Fibroblast of lung (primary cell): Measurements from ENCODE around the gene RBM4B. TPM values are rescaled to one million over a fixed set of nuclear protein-coding genes. Genes with fewer than 3 reads are reported as not detected.

ENCODE experiments used
- DNase-seq, 2 donors: peaks; one replicate each; pipeline versions ENCODE4 v3.0.0 to v3.0.0-alpha.2; 2010; ENCODE audit warnings: low read depth in 2 of 2
- H2AFZ ChIP-seq: 2 replicates; pipeline ENCODE4 v1.5.1; 2012; ENCODE audit warnings: low read length, control low read depth, inconsistent platforms
- H3K27ac ChIP-seq: 2 replicates; pipeline ENCODE4 v1.5.1; 2011; ENCODE audit warnings: low read length, control low read depth; ENCODE audit not compliant: insufficient read depth
- H3K27me3 ChIP-seq: 2 replicates; pipeline ENCODE4 v1.5.1; 2011; ENCODE audit warnings: mild to moderate bottlenecking, low read length; ENCODE audit not compliant: control insufficient read depth, insufficient read depth
- H3K36me3 ChIP-seq: 2 replicates; pipeline ENCODE4 v1.5.1; 2011; ENCODE audit warnings: low read length; ENCODE audit not compliant: control insufficient read depth, insufficient read depth
- H3K4me1 ChIP-seq: 2 replicates; pipeline ENCODE4 v1.5.1; 2011; ENCODE audit warnings: low read length; ENCODE audit not compliant: control insufficient read depth, insufficient read depth; ENCODE audit errors: extremely low read depth
- H3K4me2 ChIP-seq: 2 replicates; pipeline ENCODE4 v1.5.1; 2011; ENCODE audit warnings: low read length, control low read depth; ENCODE audit not compliant: insufficient read depth; ENCODE audit errors: extremely low read depth
- H3K4me3 ChIP-seq, 4 experiments: fragments of 200-600 bp in 1 of 4; sonication (generic) in 1 of 4; replicated peaks in 1 of 4; 2 replicates each; pipeline ENCODE4 v1.5.1; 2011 to 2016; ENCODE audit warnings: low read length in 4 of 4, low read depth in 3 of 4, mild to moderate bottlenecking in 3 of 4, control low read depth in 2 of 4, inconsistent platforms in 1 of 4, mixed read lengths in 1 of 4; ENCODE audit not compliant: insufficient read depth in 1 of 4; ENCODE audit errors: control extremely low read depth in 1 of 4
- H3K79me2 ChIP-seq: 2 replicates; pipeline ENCODE4 v1.5.1; 2012; ENCODE audit warnings: mild to moderate bottlenecking, low read length, inconsistent platforms; ENCODE audit not compliant: control insufficient read depth, insufficient read depth
- H3K9ac ChIP-seq: 2 replicates; pipeline ENCODE4 v1.5.1; 2011; ENCODE audit warnings: mild to moderate bottlenecking, low read length, control low read depth; ENCODE audit not compliant: insufficient read depth
- H3K9me3 ChIP-seq: 2 replicates; pipeline ENCODE4 v1.5.1; 2012; ENCODE audit warnings: low read depth, low read length; ENCODE audit not compliant: control insufficient read depth, insufficient read depth
- H4K20me1 ChIP-seq: 2 replicates; pipeline ENCODE4 v1.5.1; 2011; ENCODE audit warnings: low read length; ENCODE audit not compliant: control insufficient read depth, insufficient read depth; ENCODE audit errors: extremely low read depth
- CTCF ChIP-seq, 2 donors: IDR thresholded peaks in 1 of 2; conservative IDR thresholded peaks in 1 of 2; 1 replicate in 1 of 2; 2 replicates in 1 of 2; pipeline ENCODE4 v1.5.1; 2011 to 2012; ENCODE audit warnings: low read length in 2 of 2, control low read depth in 1 of 2, inconsistent platforms in 1 of 2, low read depth in 1 of 2, mild to moderate bottlenecking in 1 of 2
- EZH2 ChIP-seq: IDR thresholded peaks from 2 replicates; pipeline ENCODE4 v1.5.1; 2012; ENCODE audit warnings: low read length, control low read depth, mild to moderate bottlenecking; ENCODE audit errors: missing control alignments
- polyA plus RNA-seq, 2 donors: library from polyadenylated mRNA; depleted of rRNA in 1 of 2; stranded (reverse) in 1 of 2; unstranded in 1 of 2; fragments of >200 nt; gene quantifications; 2 replicates each; pipeline ENCODE4 v1.2.1, GENCODE V29; 2011 to 2012; ENCODE audit warnings: missing spikeins in 1 of 2
- total RNA-seq: library from RNA; depleted of rRNA; stranded (reverse); fragments of >200 nt; gene quantifications from 2 replicates; pipeline ENCODE4 v1.2.1, GENCODE V29; 2014

Gene RBM4B
- total and polyA plus RNA-seq, 2 donors (not counting 1 experiment from before 2014, with no cell fraction given), result 24.6 to 28.4 TPM

- Histone ChIP-seq H3K9ac (no peak overlapping the region), H3K36me3 (no peaks in the 10 kb centered on the region), H3K4me1 (no peaks in the 10 kb centered on the region), H3K27me3 (peaks cover 14% of the 10 kb centered on the region), H3K9me3 (no peaks in the 10 kb centered on the region), H3K79me2 (no peaks in the 10 kb centered on the region), H3K4me3 (no peak overlapping the region), H4K20me1 (no peaks in the 10 kb centered on the region), H2AFZ (no peak overlapping the region), H3K27ac (no peak overlapping the region), H3K4me2 (no peak overlapping the region)
- no peak for DNase-seq
- TF ChIP-seq EZH2, result no peak
- TF ChIP-seq CTCF (conservative IDR thresholded peaks at IDR 0.05 in 1 of 2, IDR thresholded peaks at IDR 0.05 in 1 of 2; ENCODE audit: low read depth in 1 of 2, low read length in 2 of 2), result no peak
Observed at GRCh38 chr11:66717925-66718319, 40.2 kb upstream of the RBM4B start.

- H3K4me2 ChIP-seq, result no peak overlapping the region
- no peak overlapping the region for H2AFZ ChIP-seq
- no peak overlapping the region for H3K4me3 ChIP-seq
- H4K20me1 ChIP-seq, result no peaks in the 10 kb centered on the region
- H3K36me3 ChIP-seq, result no peaks in the 10 kb centered on the region
- no peak for DNase-seq
- no peaks in the 10 kb centered on the region for H3K79me2 ChIP-seq
- peaks cover 14% of the 10 kb centered on the region for H3K27me3 ChIP-seq
- TF ChIP-seq EZH2, result no peak
- TF ChIP-seq CTCF (conservative IDR thresholded peaks at IDR 0.05 in 1 of 2, IDR thresholded peaks at IDR 0.05 in 1 of 2; ENCODE audit: low read depth in 1 of 2, low read length in 2 of 2), result no peak
- no peaks in the 10 kb centered on the region for H3K9me3 ChIP-seq
- H3K27ac ChIP-seq, result no peak overlapping the region
- H3K4me1 ChIP-seq, result no peaks in the 10 kb centered on the region
- no peak overlapping the region for H3K9ac ChIP-seq
Observed at GRCh38 chr11:66716996-66717395, 39.3 kb upstream of the RBM4B start.

DNA sequence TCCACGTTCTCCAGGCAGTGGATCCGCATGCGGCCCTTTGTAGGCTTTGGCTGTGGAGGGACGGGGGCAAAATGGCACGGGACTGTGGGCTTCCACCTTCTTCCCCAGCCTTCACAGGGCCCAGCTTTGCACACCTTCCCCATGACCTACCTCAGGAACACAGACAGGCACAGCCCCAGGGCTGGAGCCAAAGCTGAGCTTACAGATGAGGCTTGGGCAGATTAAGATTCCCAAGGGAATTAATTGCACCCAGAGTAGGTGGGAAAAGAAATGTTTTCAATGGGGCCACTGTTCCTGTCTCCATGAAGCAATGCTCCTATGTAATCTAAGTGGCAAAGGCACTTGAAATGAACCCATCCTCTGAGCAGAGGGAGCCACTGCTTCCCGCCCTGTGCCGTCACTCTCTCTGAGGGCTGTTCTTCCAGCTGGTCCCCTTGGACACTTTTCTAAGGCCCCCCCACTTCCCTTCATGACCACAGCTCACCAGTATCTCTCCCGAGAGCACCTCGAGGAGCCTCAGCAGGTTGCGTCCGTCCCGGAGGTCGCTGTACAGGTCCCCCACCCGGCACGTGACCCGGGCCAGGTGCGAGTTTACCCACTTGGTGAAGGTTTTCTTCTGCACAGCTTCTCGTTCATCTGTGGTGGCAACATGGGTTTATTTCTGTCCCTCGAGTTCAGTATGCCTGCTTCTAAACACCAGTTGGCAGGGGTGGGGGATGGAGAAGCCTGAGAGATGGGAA lies 37.8 kb upstream of the RBM4B start:
- H3K4me1 ChIP-seq, result no peaks in the 10 kb centered on the region
- TF ChIP-seq CTCF (conservative IDR thresholded peaks at IDR 0.05 in 1 of 2, IDR thresholded peaks at IDR 0.05 in 1 of 2; ENCODE audit: low read depth in 1 of 2, low read length in 2 of 2), result no peak
- TF ChIP-seq EZH2, result no peak
- no peaks in the 10 kb centered on the region for H3K36me3 ChIP-seq
- H3K9ac ChIP-seq, result no peak overlapping the region
- H4K20me1 ChIP-seq, result no peaks in the 10 kb centered on the region
- H2AFZ ChIP-seq, result no peak overlapping the region
- H3K27ac ChIP-seq, result no peak overlapping the region
- no peak overlapping the region for H3K4me2 ChIP-seq
- H3K4me3 ChIP-seq, result no peak overlapping the region
- no peak for DNase-seq
- H3K9me3 ChIP-seq, result no peaks in the 10 kb centered on the region
- H3K79me2 ChIP-seq, result no peaks in the 10 kb centered on the region
- peaks cover 14% of the 10 kb centered on the region for H3K27me3 ChIP-seq
